Activated T-cell treated with anti-CD3 and anti-CD28 coated beads, Interleukin-2, amount 50 U/mL, for 1 hour (primary cell): Measurements from ENCODE around the gene HBG2.
"Not testable (repeated sequence)": the region's sequence is repeated elsewhere in the genome, so short reads cannot be mapped to it uniquely, and the experiment has no call there.

ENCODE experiments used
- DNase-seq: peaks from one replicate; pipeline ENCODE4 v3.0.0-alpha.2; 2020

The HBG2 gene

GRCh38 chr11:5254646-5255413, at the start of gene HBG2:
HBG2 (minus strand) TSS chr11:5254781; CDS start chr11:5254728, 53 bp downstream.
- DNase-seq: not testable (repeated sequence)

GRCh38 chr11:5304046-5304445, 49.5 kb upstream of the HBG2 start:
- no peak for DNase-seq

- no peak for DNase-seq
Observed at GRCh38 chr11:5303626-5304025, 49.0 kb upstream of the HBG2 start.

- no peak for DNase-seq
Observed at GRCh38 chr11:5301846-5302245, 47.3 kb upstream of the HBG2 start, which contains the start of gene OR51B4. OR51B4 (minus strand) TSS chr11:5301946; CDS start chr11:5301946, 0 bp downstream.

- no peak for DNase-seq
Observed at GRCh38 chr11:5300251-5300650, 45.7 kb upstream of the HBG2 start.

GRCh38 chr11:5298451-5298850, 43.9 kb upstream of the HBG2 start:
- DNase-seq: no peak

- DNase-seq: no peak
Observed at GRCh38 chr11:5297721-5298323, 43.2 kb upstream of the HBG2 start.

- DNase-seq: not testable (repeated sequence)
Observed at GRCh38 chr11:5294342-5294995, 39.9 kb upstream of the HBG2 start.

GRCh38 chr11:5293028-5293427, 38.4 kb upstream of the HBG2 start:
- no peak for DNase-seq

GRCh38 chr11:5291207-5291838, 36.7 kb upstream of the HBG2 start:
- no peak for DNase-seq

- DNase-seq: no peak
Observed at GRCh38 chr11:5290106-5290505, 35.5 kb upstream of the HBG2 start.

GRCh38 chr11:5289696-5290095, 35.1 kb upstream of the HBG2 start:
- DNase-seq: no peak

GRCh38 chr11:5288906-5289550, 34.4 kb upstream of the HBG2 start:
- no peak for DNase-seq

GRCh38 chr11:5288108-5288905, 33.7 kb upstream of the HBG2 start:
- no peak for DNase-seq

GRCh38 chr11:5286901-5287300, 32.3 kb upstream of the HBG2 start:
- no peak for DNase-seq

- DNase-seq: no peak
Observed at GRCh38 chr11:5286351-5286750, 31.8 kb upstream of the HBG2 start.

GRCh38 chr11:5285703-5286340, 31.2 kb upstream of the HBG2 start:
- no peak for DNase-seq

GRCh38 chr11:5284637-5285036, 30.1 kb upstream of the HBG2 start:
- DNase-seq: no peak

- DNase-seq: no peak
Observed at GRCh38 chr11:5283882-5284281, 29.3 kb upstream of the HBG2 start.

- DNase-seq: no peak
Observed at GRCh38 chr11:5283086-5283485, 28.5 kb upstream of the HBG2 start.

- no peak for DNase-seq
Observed at GRCh38 chr11:5282628-5283027, 28.0 kb upstream of the HBG2 start.

GRCh38 chr11:5281596-5281995, 27.0 kb upstream of the HBG2 start:
- no peak for DNase-seq
